Ishikawa (cell line): Measurements from ENCODE around the gene ZDHHC11.

Experiments used
- CEBPB ChIP-seq: IDR thresholded peaks from 2 replicates; pipeline ENCODE4 v1.6.1; 2012
- CREB1 ChIP-seq: IDR thresholded peaks from 2 replicates; pipeline ENCODE4 v1.6.1; 2012; ENCODE audit warnings: low read depth
- EGR1 ChIP-seq: IDR thresholded peaks from 2 replicates; pipeline ENCODE4 v1.6.1; 2012
- EP300 ChIP-seq: IDR thresholded peaks from 2 replicates; pipeline ENCODE4 v1.6.1; 2012; ENCODE audit warnings: borderline replicate concordance
- FOXM1 ChIP-seq: IDR thresholded peaks from 2 replicates; pipeline ENCODE4 v1.6.1; 2012; ENCODE audit warnings: low read depth, borderline replicate concordance
- MAX ChIP-seq: IDR thresholded peaks from 2 replicates; pipeline ENCODE4 v1.6.1; 2012
- NFIC ChIP-seq: IDR thresholded peaks from 2 replicates; pipeline ENCODE4 v1.6.1; 2012
- RAD21 ChIP-seq: IDR thresholded peaks from 2 replicates; pipeline ENCODE4 v1.6.1; 2012; ENCODE audit warnings: low read depth
- TAF1 ChIP-seq: IDR thresholded peaks from 2 replicates; pipeline ENCODE4 v1.6.1; 2012; ENCODE audit warnings: low read depth, mild to moderate bottlenecking
- TCF12 ChIP-seq: IDR thresholded peaks from 2 replicates; pipeline ENCODE4 v1.6.1; 2012; ENCODE audit warnings: low read depth
- TEAD4 ChIP-seq: IDR thresholded peaks from 2 replicates; pipeline ENCODE4 v1.6.1; 2012
- USF1 ChIP-seq: IDR thresholded peaks from 2 replicates; pipeline ENCODE4 v1.6.1; 2012
- YY1 ChIP-seq: IDR thresholded peaks from 2 replicates; pipeline ENCODE4 v1.6.1; 2012; ENCODE audit warnings: low read depth
- ZBTB7A ChIP-seq: IDR thresholded peaks from 2 replicates; pipeline ENCODE4 v1.6.1; 2012; ENCODE audit warnings: low read depth
- TF ChIP-seq, protein P1 (sequence below): IDR thresholded peaks from 2 replicates; pipeline ENCODE4 v1.6.1; 2012; ENCODE audit warnings: low read depth, mild to moderate bottlenecking

The ZDHHC11 gene

GRCh38 chr5:758698-759053 is 92.1 kb downstream of the ZDHHC11 start:
- no peak for TF ChIP-seq TEAD4
- TF ChIP-seq, protein P1, sequence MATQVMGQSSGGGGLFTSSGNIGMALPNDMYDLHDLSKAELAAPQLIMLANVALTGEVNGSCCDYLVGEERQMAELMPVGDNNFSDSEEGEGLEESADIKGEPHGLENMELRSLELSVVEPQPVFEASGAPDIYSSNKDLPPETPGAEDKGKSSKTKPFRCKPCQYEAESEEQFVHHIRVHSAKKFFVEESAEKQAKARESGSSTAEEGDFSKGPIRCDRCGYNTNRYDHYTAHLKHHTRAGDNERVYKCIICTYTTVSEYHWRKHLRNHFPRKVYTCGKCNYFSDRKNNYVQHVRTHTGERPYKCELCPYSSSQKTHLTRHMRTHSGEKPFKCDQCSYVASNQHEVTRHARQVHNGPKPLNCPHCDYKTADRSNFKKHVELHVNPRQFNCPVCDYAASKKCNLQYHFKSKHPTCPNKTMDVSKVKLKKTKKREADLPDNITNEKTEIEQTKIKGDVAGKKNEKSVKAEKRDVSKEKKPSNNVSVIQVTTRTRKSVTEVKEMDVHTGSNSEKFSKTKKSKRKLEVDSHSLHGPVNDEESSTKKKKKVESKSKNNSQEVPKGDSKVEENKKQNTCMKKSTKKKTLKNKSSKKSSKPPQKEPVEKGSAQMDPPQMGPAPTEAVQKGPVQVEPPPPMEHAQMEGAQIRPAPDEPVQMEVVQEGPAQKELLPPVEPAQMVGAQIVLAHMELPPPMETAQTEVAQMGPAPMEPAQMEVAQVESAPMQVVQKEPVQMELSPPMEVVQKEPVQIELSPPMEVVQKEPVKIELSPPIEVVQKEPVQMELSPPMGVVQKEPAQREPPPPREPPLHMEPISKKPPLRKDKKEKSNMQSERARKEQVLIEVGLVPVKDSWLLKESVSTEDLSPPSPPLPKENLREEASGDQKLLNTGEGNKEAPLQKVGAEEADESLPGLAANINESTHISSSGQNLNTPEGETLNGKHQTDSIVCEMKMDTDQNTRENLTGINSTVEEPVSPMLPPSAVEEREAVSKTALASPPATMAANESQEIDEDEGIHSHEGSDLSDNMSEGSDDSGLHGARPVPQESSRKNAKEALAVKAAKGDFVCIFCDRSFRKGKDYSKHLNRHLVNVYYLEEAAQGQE: peak; percentile 5; the same call in 1 of the 2 replicates

GRCh38 chr5:757931-758697 is 92.7 kb downstream of the ZDHHC11 start:
- TF ChIP-seq NFIC: no peak
- TF ChIP-seq USF1: no peak
- TF ChIP-seq MAX: no peak
- no peak for TF ChIP-seq TEAD4
- TF ChIP-seq ZBTB7A: no peak
- TF ChIP-seq, protein P1: no peak
- no peak for TF ChIP-seq CREB1
- TF ChIP-seq TAF1: no peak
- TF ChIP-seq TCF12: no peak
- no peak for TF ChIP-seq YY1
- TF ChIP-seq CEBPB: no peak
- no peak for TF ChIP-seq EP300
- no peak for TF ChIP-seq FOXM1
- TF ChIP-seq RAD21: no peak
- no peak for TF ChIP-seq EGR1

DNA sequence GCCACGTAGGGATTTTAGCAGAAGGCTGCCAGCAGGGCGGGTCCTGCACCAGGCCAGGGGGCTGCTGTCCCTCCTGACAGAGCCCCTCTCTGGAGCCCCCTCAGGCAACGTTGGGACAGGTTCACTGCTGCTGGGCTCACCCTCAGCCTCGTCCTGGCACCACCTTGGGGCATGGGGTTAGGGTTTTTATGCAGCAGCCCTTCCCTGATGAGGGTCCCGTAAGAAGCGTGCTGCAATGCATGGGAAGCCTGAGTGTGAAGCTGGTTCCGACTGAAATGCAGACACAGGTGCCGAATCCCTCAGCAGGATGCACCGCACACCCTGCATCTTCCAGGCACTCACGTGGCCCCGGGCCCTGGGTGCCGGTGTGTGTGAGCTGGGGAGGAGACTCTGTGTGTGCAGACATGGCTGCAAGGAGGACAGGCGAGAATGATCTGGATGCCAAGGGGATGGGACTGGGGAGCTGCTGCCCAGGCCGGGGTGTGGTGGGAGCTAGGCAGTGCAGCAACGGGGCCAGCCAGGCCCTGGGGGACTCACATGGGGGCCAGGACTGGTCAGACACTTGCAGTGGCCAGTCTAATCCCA is 93.3 kb downstream of the ZDHHC11 start:
- TF ChIP-seq TEAD4 (no peak), YY1 (no peak), RAD21 (no peak), MAX (no peak), USF1 (no peak), TAF1 (no peak), TCF12 (no peak), CEBPB (no peak), CREB1 (no peak), NFIC (no peak), EP300 (no peak), FOXM1 (no peak)
- TF ChIP-seq, protein P1: no peak

DNA sequence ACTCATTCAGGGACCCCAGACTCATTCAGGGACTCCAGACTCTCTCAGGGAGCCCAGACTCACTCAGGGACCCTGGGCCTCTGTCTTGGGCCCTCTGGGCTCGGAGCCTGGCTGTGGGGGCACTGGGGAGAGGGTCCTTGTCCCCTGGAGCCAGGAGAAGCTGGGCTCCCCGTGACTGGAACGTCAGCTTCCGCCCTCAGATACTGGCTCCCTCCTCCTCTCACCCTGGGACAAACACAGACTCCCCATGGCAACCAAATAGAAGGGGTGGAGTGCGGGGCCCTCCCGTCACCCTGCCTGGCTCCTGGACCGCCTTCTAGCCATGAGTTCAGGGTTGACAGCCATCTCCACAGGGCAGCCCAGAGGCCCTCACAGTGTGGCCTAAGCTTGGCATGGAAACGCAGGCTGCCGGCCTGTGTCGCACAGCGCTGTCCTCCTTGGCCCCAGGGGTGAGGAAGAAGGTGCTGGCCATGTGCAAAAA is 93.9 kb downstream of the ZDHHC11 start:
- no peak for TF ChIP-seq TEAD4
- no peak for TF ChIP-seq USF1
- no peak for TF ChIP-seq CREB1
- no peak for TF ChIP-seq ZBTB7A
- no peak for TF ChIP-seq NFIC
- TF ChIP-seq, protein P1: no peak
